Neural progenitor cell (in vitro differentiated cells): ENCODE data around the gene TOLLIP.
"Not testable (repeated sequence)": the region's sequence is repeated elsewhere in the genome, so short reads cannot be mapped to it uniquely, and the experiment has no call there.

Experiments
- CTCF ChIP-seq: fragments of 200-600 bp; sonication (generic); IDR thresholded peaks from 2 replicates; pipeline ENCODE4 v1.5.1; 2017; ENCODE audit warnings: antibody characterized with exemption, mild to moderate bottlenecking
- EZH2 ChIP-seq: fragments of 200-600 bp; sonication (generic); IDR thresholded peaks from 2 replicates; pipeline ENCODE4 v1.6.1; 2017; ENCODE audit warnings: antibody characterized with exemption, mild to moderate bottlenecking, moderate library complexity

- not testable (repeated sequence) for TF ChIP-seq EZH2, CTCF
Measured at GRCh38 chr11:1250411-1250810, 59.0 kb downstream of the TOLLIP start.
